ENCODE results near the gene OR5H14.

- no peak for TF ChIP-seq CTCF (IDR thresholded peaks at IDR 0.05; ENCODE audit: poor library complexity)
- TF ChIP-seq EZH2 (IDR thresholded peaks at IDR 0.05; ENCODE audit: borderline replicate concordance) = no peak
These were observed at the start of gene OR5H14 for GRCh38 chr3:98147179-98147578.
